ENCODE measurements around the gene SMG1.
"Not testable (repeated sequence)": the region's sequence is repeated elsewhere in the genome, so short reads cannot be mapped to it uniquely, and the experiment has no call there.

Gene SMG1

DNA sequence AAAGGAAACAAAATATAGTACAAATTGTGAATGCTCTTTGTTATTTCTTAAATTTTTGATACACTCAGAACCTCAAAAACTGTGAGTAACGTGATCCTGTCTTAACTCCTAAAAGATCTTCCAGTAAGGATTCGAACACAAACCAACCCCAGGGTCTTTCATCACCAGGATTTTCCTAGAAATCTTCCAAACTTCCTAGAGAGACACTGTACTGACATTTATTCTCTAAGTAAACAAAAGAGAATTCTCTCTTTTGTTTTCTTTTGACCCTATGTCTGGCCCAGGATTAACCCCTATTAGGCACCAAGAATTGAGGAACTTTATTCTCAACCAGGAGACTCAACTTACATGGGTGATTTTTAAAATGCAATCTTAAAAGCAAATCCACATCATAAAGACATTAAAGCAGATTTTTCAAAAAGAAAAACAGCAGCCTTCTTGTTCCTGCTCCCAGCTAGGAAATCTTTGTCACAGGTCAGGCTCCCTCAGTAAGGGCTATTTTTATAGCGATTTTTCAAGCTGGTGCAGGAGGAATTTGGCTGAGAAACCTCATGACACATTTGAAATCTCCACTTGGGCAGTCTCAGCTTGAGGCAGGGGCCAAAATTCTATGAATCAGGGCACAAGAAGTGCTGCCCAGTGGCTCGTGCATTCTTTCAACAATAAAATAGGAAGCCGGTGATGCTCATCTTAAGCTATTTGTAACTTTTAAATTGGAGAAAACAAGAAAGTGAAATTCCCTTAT lies 6.2 kb upstream of the SMG1 start:
- DNase-seq, result no peak

DNA sequence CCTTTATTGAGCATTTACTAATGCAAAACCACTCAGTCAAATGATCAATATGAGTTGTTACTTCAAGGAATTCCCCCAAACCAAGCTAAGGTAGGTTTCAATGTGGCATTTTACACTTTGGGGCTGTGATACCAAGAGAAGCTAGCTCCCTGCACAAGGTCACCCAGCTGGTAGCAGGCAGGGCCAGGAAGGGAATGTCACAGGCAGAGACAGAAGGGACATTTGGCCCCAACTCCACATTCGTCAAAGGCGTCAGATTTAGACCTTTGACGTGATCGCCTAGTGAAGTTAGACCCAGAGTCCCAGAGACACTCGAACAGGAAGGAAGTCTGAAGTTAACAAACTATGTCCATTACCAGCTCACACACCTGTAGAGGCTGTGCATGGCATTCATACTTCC lies 5.5 kb upstream of the SMG1 start:
- no peak for DNase-seq

DNA sequence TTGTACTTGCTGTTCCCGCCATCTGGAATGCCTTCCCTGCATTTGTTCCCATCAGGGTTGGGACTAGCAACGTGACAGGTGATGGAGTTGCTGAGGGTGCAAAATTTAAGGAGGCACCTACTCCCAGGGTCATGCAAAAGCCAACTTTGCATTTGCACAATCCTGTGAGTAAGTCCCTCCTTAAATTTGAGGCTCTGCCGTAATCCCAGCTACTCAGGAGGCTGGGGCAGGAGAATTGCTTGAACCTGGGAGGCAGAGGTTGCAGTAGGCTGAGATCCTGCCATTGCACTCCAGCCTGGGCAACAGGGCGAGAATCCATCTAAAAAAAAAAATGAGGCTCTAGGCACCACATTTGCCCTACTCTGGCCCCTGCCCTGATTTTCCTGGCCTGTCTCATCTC lies 3.9 kb upstream of the SMG1 start:
- DNase-seq, result not testable (repeated sequence)

DNA sequence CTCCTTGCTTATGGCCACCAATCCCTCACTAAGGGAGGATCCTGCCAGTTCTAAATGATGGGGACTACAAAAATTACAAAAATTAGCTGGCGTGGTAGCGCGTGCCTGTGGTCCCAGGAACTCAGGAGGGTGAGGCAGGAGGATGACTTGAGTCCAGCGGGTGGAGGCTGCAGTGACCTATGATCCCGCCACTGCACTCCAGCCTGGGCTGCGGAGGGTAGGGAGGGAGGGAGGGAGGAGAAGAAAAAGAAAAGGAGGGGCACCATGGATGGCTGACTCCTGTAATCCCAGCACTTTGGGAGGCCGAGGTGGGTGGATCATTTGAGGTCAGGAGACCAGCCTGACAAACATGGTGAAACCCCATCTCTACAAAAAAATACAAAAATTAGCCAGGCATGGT lies 1.9 kb upstream of the SMG1 start:
- not testable (repeated sequence) for DNase-seq

DNA sequence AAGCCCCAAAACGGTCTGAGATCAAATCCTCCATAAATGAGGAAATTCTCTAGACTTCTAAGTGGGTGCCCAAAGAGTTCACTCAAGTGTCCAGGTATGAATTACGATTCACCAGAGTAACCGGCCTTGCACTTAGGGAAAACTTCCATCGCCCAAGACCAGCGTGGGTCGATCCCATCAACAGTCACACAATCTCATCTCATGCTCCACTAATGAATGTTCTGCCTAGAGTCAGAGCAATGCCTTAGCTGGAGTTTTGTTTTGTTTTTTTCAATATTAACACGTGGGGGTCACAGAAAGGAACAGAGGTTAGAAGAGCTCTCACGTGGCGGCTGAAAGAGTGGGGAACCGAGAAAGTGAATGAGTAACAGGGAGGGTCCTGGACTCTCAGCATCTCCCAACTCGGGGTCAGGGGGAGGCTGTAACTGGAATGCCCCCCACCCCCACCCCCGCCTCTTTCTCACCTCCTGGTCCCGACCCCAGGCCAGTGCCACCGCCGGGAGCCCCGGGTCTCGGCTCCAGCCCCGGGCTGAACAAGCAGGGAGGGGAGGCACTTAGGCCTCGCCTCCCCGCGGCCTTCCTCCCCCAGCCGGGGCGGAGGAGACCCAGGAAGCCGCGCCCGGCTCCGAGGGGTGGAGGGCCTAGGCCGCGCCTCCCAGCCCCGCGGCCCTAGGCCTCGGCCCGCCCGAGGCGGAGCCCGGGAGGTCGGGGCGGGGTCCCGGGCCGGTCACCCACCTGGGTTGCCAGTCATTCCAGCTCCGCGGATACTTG lies 808 bp downstream of the SMG1 start:
- DNase-seq, result not testable (repeated sequence)

DNA sequence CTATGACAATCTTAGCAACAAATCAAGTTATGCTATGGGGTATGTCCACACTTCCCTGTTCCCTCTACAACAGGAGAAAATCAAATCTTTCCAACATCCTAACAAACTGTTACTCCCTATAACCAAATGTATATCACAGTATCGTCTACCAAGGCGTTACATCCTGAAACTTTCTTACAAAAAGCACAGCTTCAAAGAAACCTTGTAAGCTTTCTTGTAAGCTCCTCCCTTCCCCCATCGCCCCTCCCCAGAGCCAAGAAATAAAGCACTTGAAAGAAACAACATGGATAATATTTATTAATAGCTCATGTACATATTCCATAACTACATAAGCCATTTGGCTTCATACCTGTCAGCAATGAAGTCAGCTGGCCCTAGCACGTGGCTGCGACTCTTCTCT lies 2.3 kb downstream of the SMG1 start:
- not testable (repeated sequence) for DNase-seq

DNA sequence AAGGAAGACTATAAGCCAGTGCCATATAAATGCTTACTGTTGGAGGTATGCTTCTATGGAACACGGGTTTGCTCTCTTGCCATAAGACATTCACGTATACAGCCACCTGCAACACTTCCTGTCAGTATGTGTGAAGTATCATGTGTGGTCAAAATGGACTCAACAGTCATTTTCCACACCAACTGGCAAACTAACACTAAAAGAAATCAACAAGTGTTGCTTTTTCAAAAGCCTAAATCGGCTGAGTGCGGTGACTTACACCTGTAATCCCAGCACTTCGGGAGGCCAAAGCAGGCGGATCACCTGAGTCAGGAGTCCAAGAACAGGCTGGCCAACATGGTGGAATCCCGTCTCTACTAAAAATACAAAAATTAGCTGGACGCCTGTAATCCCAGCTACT lies 3.1 kb downstream of the SMG1 start:
- not testable (repeated sequence) for DNase-seq

DNA sequence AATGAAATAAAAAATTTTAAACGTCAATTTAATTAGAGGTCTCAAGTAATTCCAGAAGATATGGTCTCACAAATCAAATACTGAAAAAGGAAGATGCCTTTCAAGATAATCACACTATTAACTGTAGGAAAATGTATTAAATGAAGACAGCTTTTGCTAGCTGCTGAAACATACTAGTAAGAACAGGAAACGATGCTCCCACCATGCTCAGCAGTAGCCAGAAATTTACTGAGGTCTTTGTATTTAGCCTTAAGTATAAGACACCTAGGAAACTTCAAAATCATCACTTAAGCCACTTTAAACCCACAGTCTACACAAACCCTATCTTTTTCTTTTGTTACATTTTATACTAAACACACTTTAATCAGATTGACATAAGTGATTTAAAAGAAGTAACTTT lies 16.6 kb downstream of the SMG1 start:
- DNase-seq, result not testable (repeated sequence)

DNA sequence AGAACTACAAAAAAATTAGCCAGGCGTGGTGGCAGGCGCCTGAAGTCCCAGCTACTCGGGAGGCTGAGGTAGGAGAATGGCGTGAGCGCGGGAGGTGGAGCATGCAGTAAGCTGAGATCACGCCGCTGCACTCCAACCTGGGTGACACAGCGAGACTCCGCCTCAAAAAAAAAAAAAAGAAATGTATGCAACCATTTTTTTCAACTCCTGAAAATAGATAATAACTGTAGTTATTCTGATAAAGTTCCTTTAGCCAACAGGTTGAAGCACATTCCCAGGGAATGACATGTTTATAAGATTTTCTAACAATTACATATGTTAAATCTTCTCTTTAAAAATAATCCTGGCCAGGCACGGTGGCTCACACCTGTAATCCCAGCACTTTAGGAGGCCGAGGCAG lies 17.5 kb downstream of the SMG1 start:
- DNase-seq, result not testable (repeated sequence)

DNA sequence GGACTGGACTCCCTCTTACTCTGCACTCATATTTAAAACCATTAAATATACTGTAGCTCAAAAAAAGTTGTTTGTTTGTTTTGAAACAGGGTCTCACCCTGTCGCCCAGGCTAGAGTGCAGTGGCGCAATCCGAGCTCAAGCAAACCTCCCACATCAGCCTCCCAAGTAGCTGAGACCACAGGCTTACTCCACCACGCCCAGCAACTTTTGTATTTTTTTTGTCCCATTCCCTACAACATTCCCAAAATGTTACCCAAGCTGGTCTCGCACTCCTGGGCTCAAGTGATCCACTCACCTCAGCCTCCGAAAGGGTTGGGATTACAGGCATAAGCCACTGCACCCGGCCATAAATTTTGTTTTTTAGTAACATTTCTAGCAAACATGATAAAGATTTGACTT lies 23.4 kb downstream of the SMG1 start:
- DNase-seq, result not testable (repeated sequence)

DNA sequence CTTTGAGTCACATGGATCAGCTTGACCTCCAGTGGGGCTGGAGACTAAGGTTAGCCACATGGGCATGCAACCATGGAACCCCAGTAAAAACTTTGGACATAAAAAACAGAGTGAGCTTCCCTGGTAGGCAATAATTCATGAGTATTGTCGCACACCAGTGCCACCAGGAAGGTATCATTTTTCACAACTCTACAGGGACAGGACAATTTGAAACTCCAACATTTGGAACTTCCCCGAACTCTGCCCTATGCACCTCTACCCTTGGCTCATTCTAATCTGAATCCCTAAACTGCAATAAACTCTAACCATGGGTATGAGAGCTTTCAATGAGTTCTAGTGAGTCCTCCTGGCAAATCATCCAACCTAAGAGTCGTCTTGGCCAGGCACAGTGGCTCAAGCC lies 24.2 kb downstream of the SMG1 start:
- DNase-seq, result not testable (repeated sequence)

DNA sequence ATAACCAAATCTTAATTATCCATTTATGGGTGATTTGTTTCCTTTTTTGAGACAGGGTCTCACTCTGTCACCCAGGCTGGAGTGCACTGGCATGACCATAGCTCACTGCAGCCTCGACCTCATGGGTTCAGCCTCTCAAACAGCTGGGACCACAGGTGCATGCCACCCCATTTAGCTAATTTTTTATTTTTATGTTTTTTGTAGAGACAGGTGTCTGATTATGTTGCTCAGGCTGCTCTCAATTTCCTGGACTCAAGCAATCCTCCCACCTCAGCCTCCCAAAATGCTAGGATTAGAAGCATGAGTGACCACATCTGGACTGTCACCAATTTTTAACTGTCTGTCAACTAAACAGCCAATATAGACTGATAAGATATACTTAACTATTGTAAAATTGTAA lies 25.0 kb downstream of the SMG1 start:
- not testable (repeated sequence) for DNase-seq

DNA sequence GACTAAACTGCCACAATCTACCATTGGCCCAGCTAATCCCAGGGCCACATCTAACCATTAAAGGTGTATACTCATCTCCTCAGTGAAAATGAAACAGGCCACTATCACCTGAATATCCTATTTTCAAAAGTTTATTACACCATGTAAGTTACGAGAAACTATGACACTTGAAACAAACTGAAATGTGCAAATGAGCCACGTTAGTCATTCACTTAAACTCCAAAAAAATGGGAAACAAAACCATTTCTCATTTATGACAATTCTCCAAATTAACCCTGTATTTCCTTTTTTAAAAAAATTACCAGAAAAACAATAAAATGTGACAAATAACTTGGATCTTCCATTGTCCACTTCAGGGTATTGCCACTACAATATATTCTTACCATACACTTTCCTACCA lies 41.8 kb downstream of the SMG1 start:
- DNase-seq, result not testable (repeated sequence)

DNA sequence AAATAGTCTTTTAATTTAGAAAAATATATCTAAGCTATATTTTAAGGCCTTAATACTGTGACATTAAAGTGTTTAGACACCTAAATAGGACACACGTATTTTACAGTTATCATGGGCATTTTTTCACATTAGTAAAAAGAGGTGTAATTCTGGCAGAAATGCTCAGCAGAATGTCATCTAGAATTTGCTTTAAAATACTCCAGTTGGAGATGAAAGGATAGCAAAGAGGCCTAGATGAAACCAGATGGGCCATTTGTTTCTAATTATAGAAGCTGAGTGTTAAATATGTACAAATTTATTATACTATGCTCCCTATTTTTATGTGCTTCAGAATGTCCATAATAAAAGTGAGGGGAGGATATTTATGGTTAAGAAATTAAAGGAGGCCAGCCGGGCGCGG lies 48.5 kb downstream of the SMG1 start:
- not testable (repeated sequence) for DNase-seq

DNA sequence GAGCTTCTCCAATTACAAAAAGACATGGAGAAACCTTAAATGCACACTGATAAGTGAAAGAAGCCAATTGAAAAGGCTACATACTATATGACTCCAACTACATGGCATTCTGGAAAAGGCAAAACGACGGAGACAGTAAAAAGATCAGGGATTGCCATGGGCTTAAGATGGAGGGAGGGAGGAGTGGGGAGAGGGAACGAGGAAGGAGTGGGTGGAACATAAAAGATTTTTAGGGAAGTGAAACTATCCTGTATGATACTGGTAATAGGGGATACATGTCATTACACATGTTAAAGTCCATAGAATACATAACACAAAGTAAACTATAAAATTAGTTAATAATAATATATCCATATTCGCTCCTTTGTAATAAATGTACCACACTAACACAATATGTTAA lies 48.9 kb downstream of the SMG1 start:
- DNase-seq, result not testable (repeated sequence)

DNA sequence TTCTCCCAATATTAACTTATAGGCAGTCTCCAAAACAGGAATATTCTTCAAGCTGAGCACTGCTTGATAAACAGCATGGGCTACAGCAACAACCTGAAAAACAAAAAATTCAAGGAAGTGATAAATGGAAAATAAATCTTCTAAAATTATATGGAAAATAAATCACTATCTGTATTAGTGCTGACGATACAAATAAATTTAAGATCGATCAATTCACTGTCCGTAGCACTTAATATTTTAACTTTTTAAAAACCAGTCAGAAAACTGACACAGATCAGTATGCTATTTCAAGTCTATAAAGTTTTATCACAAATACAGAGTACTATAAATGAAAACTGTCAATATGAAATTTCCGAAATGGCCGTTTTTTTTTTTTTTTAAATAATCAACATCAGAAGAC lies 49.9 kb downstream of the SMG1 start:
- not testable (repeated sequence) for DNase-seq

DNA sequence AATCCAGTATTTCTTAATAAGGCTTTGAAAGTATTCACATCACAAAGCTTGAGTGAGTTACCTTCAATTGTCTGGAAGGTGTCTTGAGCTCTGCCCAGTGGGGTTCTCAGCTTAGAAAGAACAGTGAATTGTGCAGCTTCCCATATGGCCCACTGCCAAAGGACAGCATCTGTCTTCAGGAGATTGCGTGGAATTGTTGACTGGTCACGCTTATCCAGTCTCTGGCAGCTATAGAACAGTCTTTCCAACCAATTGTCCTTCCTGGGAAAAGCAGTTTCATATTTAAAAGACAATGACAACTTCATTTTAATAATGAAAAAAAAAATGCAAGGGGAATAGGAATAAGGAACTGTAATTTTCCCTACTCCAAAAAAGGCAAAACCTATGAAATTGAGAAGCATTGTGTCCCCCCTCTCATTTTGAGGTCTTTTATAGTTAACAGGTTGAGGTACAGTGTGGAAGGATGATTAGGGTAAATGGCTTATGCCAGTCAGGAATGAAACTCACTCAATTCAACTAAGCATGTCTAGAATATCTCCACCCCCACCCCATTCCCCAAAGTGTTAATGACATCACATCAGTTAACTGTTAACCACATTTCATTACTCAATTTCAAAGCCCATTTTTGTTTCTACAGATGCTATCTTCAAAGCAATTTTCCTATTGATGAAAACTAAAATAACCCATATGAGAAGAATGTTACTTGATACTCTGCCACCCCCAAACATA lies 57.0 kb downstream of the SMG1 start:
- not testable (repeated sequence) for DNase-seq

DNA sequence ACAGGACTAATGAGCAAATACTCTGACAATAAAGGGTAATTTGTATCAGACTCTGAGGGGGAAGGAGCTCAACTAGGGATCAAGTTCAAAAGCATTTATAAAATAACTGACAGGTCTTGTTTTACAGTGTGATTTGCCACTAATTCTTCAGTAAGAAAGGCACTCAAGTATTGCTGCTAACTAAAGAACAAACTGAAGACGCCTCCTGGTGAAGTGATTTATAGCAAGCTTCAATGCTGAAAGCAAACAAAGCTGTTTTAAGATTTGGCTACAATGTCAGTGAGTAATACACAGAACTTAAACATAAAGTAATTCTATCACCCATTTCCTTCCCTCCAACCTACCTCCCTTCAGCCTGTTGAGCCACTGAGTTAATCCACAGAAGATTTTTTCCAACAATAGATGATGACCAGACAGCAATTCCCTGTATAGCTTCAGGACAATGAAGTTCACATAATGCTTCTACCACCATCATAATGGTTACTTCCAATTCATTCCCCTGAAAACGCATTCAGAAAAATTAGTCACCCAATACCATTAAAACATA lies 59.9 kb downstream of the SMG1 start:
- DNase-seq, result not testable (repeated sequence)

DNA sequence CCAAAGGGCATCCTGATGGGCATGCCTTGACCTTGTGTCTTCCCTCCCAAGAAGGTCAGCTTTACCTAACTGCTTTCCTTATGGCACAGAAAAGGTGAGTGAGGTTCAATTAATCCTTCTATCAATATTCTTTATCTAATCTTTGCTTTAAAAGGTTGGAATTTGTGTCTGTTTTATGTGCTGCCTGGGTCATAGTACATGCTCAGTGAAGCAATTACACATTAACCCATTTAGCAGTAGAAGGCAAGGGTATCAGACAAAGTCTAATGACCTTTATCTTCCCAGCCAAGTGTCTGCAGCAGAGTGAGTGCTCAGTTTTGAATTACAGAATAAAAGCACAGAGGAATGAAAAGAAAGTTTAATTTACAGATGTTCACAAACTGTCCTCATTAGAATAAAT lies 63.3 kb downstream of the SMG1 start:
- not testable (repeated sequence) for DNase-seq

DNA sequence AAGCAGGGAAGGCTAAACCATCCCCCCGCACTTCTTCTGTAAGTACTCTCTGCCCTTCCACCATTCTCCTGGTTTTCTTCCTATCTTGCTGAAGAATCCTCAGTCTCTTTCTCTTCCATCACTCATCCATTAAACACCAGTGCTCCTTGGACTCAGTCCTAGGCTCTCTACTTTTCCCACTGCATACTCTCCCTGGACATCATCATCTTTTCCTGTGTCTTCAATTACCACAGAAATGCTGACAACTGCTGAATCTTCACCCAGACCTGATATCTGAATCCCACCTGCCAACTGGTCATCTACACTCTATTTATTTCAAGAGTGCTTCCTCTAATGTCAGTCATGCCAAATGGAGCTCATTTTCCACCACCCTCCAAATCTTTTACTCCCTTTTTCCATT lies 71.0 kb downstream of the SMG1 start:
- no peak for DNase-seq

DNA sequence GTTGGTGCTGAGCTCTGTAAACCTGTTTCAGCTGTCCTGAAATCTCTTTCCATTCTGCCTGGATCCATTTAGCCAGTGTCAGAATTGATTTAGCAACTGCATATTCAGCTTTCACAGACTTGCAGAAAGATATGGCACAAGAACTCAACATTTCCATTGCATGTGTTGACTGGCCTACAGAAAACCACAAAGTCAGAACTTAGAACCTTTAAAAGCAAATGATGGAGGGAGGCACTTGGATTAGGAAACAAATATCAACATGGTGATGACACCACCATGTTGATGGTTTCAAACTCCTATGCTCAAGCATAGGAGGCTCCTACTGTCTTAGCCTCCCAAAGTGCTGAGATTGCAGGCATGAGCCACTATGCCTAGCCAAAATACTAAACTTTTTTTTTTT lies 72.5 kb downstream of the SMG1 start:
- no peak for DNase-seq

DNA sequence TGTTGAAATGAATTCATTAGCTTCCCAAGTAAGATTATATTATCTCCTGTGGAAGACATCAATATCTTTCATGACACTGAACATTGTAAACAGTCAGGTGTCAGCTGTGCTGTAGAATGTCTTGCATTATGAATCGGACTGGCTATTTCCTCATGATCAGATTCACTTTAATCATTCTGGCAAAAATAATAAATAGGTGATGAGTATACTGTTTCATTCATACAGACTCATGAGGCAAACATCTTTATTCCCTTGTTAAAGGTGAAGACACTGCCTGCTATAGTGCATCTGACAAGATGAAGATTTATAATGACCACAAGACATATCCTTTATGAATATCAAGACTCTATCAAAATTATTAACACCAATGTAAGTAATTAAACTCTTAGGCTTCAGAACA lies 73.6 kb downstream of the SMG1 start:
- no peak for DNase-seq

DNA sequence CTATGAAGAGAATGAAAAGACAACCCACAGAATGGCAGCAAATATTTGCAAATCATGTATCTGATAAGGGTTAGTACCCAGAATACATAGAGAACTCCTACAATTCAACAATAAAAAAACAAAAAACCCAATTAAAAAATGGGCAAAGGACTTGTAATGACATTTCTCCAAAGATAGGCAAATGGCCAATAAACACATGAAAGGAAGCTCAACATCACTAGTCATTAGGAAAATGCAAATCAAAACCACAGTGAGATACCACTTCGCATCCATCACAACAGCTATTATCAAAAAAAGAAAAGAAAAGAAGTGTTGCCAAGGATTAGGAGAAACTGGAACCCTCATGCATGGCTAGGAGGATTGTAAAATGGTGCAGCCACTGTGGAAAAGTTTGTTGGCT lies 79.8 kb downstream of the SMG1 start:
- no peak for DNase-seq
